ENCODE measurements around the gene E2F7. TPM values are rescaled to one million over a fixed set of nuclear protein-coding genes. Genes with fewer than 3 reads are reported as not detected.

The E2F7 gene
- total and polyA plus RNA-seq, 7 donors: 0.03 to 0.76 (median 0.09) TPM; not detected in 3

- ATAC-seq (no peak), DNase-seq (no peak)
- Histone ChIP-seq H3K4me1 (no peaks in the 10 kb centered on the region), H3K4me3 (no peak overlapping the region), H3K27ac (no peak overlapping the region), H3K27me3 (ENCODE audit: insufficient read depth in 3 of 3, low read length in 2 of 3) (no peaks in the 10 kb centered on the region), H3K36me3 (ENCODE audit: insufficient read depth in 1 of 2, low read depth in 1 of 2) (no peaks in the 10 kb centered on the region), H3K9me3 (no peaks in the 10 kb centered on the region)
- intact Hi-C loops (cut with DNase I): no loop called here
- 3 to 7% (median 3%) methylated on average over 2 of the region's 2 CpGs for WGBS, 3 donors
- TF ChIP-seq CTCF (IDR thresholded peaks at IDR 0.05): no peak
These were observed 62.1 kb downstream of the E2F7 start for GRCh38 chr12:77003246-77003645.

GRCh38 chr12:77002382-77002781 lies 63.0 kb downstream of the E2F7 start:
- TF ChIP-seq CTCF (IDR thresholded peaks at IDR 0.05): no peak

GRCh38 chr12:77001276-77001675 lies 64.1 kb downstream of the E2F7 start:
- intact Hi-C loops (cut with DNase I): no loop called here
- Histone ChIP-seq H3K4me1 (no peaks in the 10 kb centered on the region), H3K27me3 (ENCODE audit: insufficient read depth in 3 of 3, low read length in 2 of 3) (no peaks in the 10 kb centered on the region), H3K4me3 (no peak overlapping the region), H3K27ac (no peak overlapping the region), H3K9me3 (no peaks in the 10 kb centered on the region), H3K36me3 (ENCODE audit: insufficient read depth in 1 of 2, low read depth in 1 of 2) (no peaks in the 10 kb centered on the region)
- WGBS, 3 donors: 88 to 89% (median 88%) methylated on average over 18 of the region's 18 CpGs
- ATAC-seq (no peak), DNase-seq (no peak)
- TF ChIP-seq CTCF (IDR thresholded peaks at IDR 0.05): no peak

More at GRCh38 chr12:77002382-77002781, 63.0 kb downstream of the E2F7 start:
- no peaks in the 10 kb centered on the region for H3K9me3 ChIP-seq
- no peak overlapping the region for H3K27ac ChIP-seq
- no peak for ATAC-seq
- no peaks in the 10 kb centered on the region for H3K4me1 ChIP-seq
- no peaks in the 10 kb centered on the region for H3K36me3 ChIP-seq (ENCODE audit: insufficient read depth in 1 of 2, low read depth in 1 of 2)
- no peak for DNase-seq
- no peaks in the 10 kb centered on the region for H3K27me3 ChIP-seq (ENCODE audit: insufficient read depth in 3 of 3, low read length in 2 of 3)
- intact Hi-C loops (cut with DNase I): no loop called here
- no peak overlapping the region for H3K4me3 ChIP-seq
- 88 to 92% (median 92%) methylated on average over 3 of the region's 3 CpGs for WGBS, 3 donors

- DNase-seq (no peak), ATAC-seq (no peak)
- no peaks in the 10 kb centered on the region for H3K27me3 ChIP-seq (ENCODE audit: insufficient read depth in 3 of 3, low read length in 2 of 3)
- no peak for TF ChIP-seq CTCF (IDR thresholded peaks at IDR 0.05)
- no peak overlapping the region for H3K4me3 ChIP-seq
- H3K9me3 ChIP-seq: no peaks in the 10 kb centered on the region
- no peaks in the 10 kb centered on the region for H3K4me1 ChIP-seq
- intact Hi-C loops (cut with DNase I): no loop called here
- no peak overlapping the region for H3K27ac ChIP-seq
- no peaks in the 10 kb centered on the region for H3K36me3 ChIP-seq (ENCODE audit: insufficient read depth in 1 of 2, low read depth in 1 of 2)
- 70 to 77% (median 74%) methylated on average over 2 of the region's 2 CpGs for WGBS, 3 donors
These were observed 66.3 kb downstream of the E2F7 start for GRCh38 chr12:76998908-76999556.

- Histone ChIP-seq H3K4me3 (no peak overlapping the region), H3K9me3 (no peaks in the 10 kb centered on the region), H3K27me3 (ENCODE audit: insufficient read depth in 3 of 3, low read length in 2 of 3) (no peaks in the 10 kb centered on the region), H3K4me1 (no peaks in the 10 kb centered on the region), H3K36me3 (ENCODE audit: insufficient read depth in 1 of 2, low read depth in 1 of 2) (no peaks in the 10 kb centered on the region), H3K27ac (no peak overlapping the region)
- intact Hi-C loops (cut with DNase I): no loop called here
- 60 to 63% (median 61%) methylated on average over 4 of the region's 4 CpGs for WGBS, 3 donors
- TF ChIP-seq CTCF (IDR thresholded peaks at IDR 0.05): no peak
- DNase-seq: no peak
- no peak for ATAC-seq
These were observed 67.0 kb downstream of the E2F7 start for GRCh38 chr12:76998386-76998785.

Measured in psoas muscle (tissue), 8 donors.